Measurements from ENCODE around the gene SPATA6. TPM values are rescaled to one million over a fixed set of nuclear protein-coding genes. Genes with fewer than 3 reads are reported as not detected.
A peak's percentile ranks its signal among the peaks of the same experiment; 100 is the strongest.

The SPATA6 gene
- total and polyA plus RNA-seq, 2 of the 8 experiments (the other 6 are each of a cell fraction or from before 2014, with no cell fraction given): 2.4 to 17.2 TPM

- Histone ChIP-seq H3K23me2 (ENCODE audit: low read depth, low read length) (0 out of 2 replicates have a peak, but pooled peaks cover 5% of the 10 kb centered on the region), H3K4me2 (ENCODE audit: insufficient read depth in 1 of 2, low read depth in 2 of 2, low read length in 2 of 2) (peak overlapping the region; percentile 71 to 80), H2BK5ac (ENCODE audit: low read depth, low read length) (no peak overlapping the region), H3K18ac (ENCODE audit: extremely low read depth, low read length) (no peak overlapping the region), H2AFZ (ENCODE audit: low read length) (no peak overlapping the region; the same call in 1 of the 2 replicates), H3K56ac (replicated peaks; ENCODE audit: insufficient read length, low read depth, low read length) (no peak overlapping the region), H3K14ac (ENCODE audit: insufficient read length) (no peak overlapping the region), H2BK120ac (replicated peaks; ENCODE audit: low read depth, low read length) (no peak overlapping the region), H2BK12ac (ENCODE audit: low read depth, low read length) (no peak overlapping the region), H3K4me3 (ENCODE audit: extremely low read depth in 1 of 4, insufficient read depth in 2 of 4, low read depth in 3 of 4, low read length in 4 of 4) (peak overlapping the region in 2 of 4 experiments; percentile 77 to 88; a peak in 4 of 8 replicates), H3K27me3 (replicated peaks in 1 of 4; ENCODE audit: control insufficient read depth in 3 of 4, extremely low read depth in 1 of 4, insufficient read depth in 3 of 4, low read length in 3 of 4) (no peaks in the 10 kb centered on the region), H2AK5ac (ENCODE audit: low read depth, low read length) (no peak overlapping the region), H3K79me1 (ENCODE audit: low read depth, low read length) (no peaks in the 10 kb centered on the region), H4K91ac (replicated peaks; ENCODE audit: insufficient read length, low read length) (no peak overlapping the region), H3K79me2 (ENCODE audit: control insufficient read depth in 1 of 2, insufficient read depth in 2 of 2, low read length in 2 of 2) (peaks cover 0 to 11% of the 10 kb centered on the region in 2 experiments; a peak in 1 of 4 replicates), H3K4ac (replicated peaks; ENCODE audit: insufficient read length, low read depth, low read length) (no peak overlapping the region), H3K4me1 (replicated peaks in 1 of 4; ENCODE audit: control insufficient read depth in 3 of 4, insufficient read depth in 4 of 4, low read length in 3 of 4) (peaks cover 5 to 11% (median 6%) of the 10 kb centered on the region in 4 experiments; a peak in 4 of 7 replicates), H2BK20ac (ENCODE audit: low read length) (no peak overlapping the region), H3K36me3 (ENCODE audit: control insufficient read depth in 2 of 4, insufficient read depth in 4 of 4, low read length in 3 of 4) (no peaks in the 10 kb centered on the region), H3K27ac (ENCODE audit: low read depth, low read length) (no peak overlapping the region), H3K23ac (ENCODE audit: insufficient read length) (no peak overlapping the region), H3K9ac (replicated peaks in 1 of 4; ENCODE audit: extremely low read depth in 1 of 4, low read depth in 3 of 4, low read length in 3 of 4) (no peak overlapping the region), H4K8ac (ENCODE audit: extremely low read depth, insufficient read depth, low read length) (no peak overlapping the region), H4K5ac (ENCODE audit: insufficient read length, low read depth, low read length) (no peak overlapping the region), H2BK15ac (ENCODE audit: low read length) (no peak overlapping the region), H4K20me1 (replicated peaks in 1 of 2; ENCODE audit: control insufficient read depth in 1 of 2, insufficient read depth in 2 of 2, low read length in 2 of 2) (no peaks in the 10 kb centered on the region), H3K9me3 (ENCODE audit: insufficient read depth in 2 of 2, low read depth in 1 of 2, low read length in 1 of 2) (peaks cover 0 to 3% of the 10 kb centered on the region in 2 experiments; a peak in 1 of 4 replicates)
- peak in 1 of 2 experiments; percentile 44 for DNase-seq (ENCODE audit: low read depth in 1 of 2, low spot score in 2 of 2)
- TF ChIP-seq SIRT6 (IDR thresholded peaks at IDR 0.05; ENCODE audit: low read length) (no peak), RAD21 (IDR thresholded peaks at IDR 0.05 in 1 of 2, conservative IDR thresholded peaks at IDR 0.05 in 1 of 2; ENCODE audit: low read depth in 2 of 2, low read length in 2 of 2) (no peak), GABPA (IDR thresholded peaks at IDR 0.05; ENCODE audit: borderline replicate concordance, insufficient read depth, low read length) (no peak), MAX (IDR thresholded peaks at IDR 0.05) (peak; percentile 85), TAF1 (IDR thresholded peaks at IDR 0.05; ENCODE audit: low read depth, low read length) (no peak), JUN (IDR thresholded peaks at IDR 0.05; ENCODE audit: low read depth, low read length) (no peak), GTF2F1 (IDR thresholded peaks at IDR 0.05; ENCODE audit: borderline replicate concordance, low read depth, low read length) (no peak), SIX5 (IDR thresholded peaks at IDR 0.05; ENCODE audit: low read depth, low read length) (no peak), TAF7 (optimal IDR thresholded peaks at IDR 0.05; ENCODE audit: borderline replicate concordance, low read depth, low read length) (no peak), TBP (IDR thresholded peaks at IDR 0.05; ENCODE audit: low read depth, low read length) (no peak)
- TF ChIP-seq, protein P1, sequence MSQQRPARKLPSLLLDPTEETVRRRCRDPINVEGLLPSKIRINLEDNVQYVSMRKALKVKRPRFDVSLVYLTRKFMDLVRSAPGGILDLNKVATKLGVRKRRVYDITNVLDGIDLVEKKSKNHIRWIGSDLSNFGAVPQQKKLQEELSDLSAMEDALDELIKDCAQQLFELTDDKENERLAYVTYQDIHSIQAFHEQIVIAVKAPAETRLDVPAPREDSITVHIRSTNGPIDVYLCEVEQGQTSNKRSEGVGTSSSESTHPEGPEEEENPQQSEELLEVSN (IDR thresholded peaks at IDR 0.05): peak; percentile 97
- ChIA-PET POLR2A (ENCODE audit: partially characterized antibody) (interaction anchor here (0.6 to 0.9 kb wide), 2 partner anchors 18 to 109 kb away, joined by 3 read pairs; no protein-coding TSS in a partner anchor), CTCF (ENCODE audit: partially characterized antibody) (interaction anchor here (0.9 to 1.4 kb wide), 2 partner anchors 20 to 27 kb away, joined by 3 to 4 read pairs; no protein-coding TSS in a partner anchor)
- no peak for FAIRE-seq
- 68% methylated on average over 6 of the region's 6 CpGs; no CpG with 5 or more reads in 1 of the 2 experiments for whole genome bisulfite sequencing, 2 experiments (ENCODE audit: extremely low coverage in 1 of 2, insufficient coverage in 1 of 2, insufficient read length in 1 of 2, insufficient replicate concordance in 2 of 2, low coverage in 1 of 2, low lambda C conversion rate in 2 of 2, missing lambda C conversion rate in 1 of 2)
These were observed 1.5 kb downstream of the SPATA6 start for GRCh38 chr1:48470481-48470855.

Measured in H1 (cell line).